IMR-90 (cell line): ENCODE results near the gene GJC2. TPM values are rescaled to one million over a fixed set of nuclear protein-coding genes. Genes with fewer than 3 reads are reported as not detected.
A peak's percentile ranks its signal among the peaks of the same experiment; 100 is the strongest.

ENCODE experiments used
- ATAC-seq: fragments of 200-7000 bp; cut with Tn5 transposase; 2 replicates; pipeline ENCODE4 v1.9.1; 2020; ENCODE audit warnings: low read depth, mild to moderate bottlenecking, moderate library complexity
- BruUV-seq: library from RNA; stranded (reverse); fragments of 400-500 nt; replicated peaks from 2 replicates; lab custom pipeline; 2021; lab: Mats Ljungman, UMichigan
- CTCF ChIA-PET: fragments of 300-600 bp; formaldehyde crosslinking; extraction: SDS; loops from one replicate; lab custom pipeline; 2021; ENCODE audit warnings: antibody characterized with exemption; lab: Yijun Ruan, JAX
- POLR2A ChIA-PET: fragments of 300-600 bp; sonication (Branson Sonifier 250); formaldehyde crosslinking; loops from one replicate; lab custom pipeline; 2022; ENCODE audit warnings: antibody characterized with exemption; ENCODE audit not compliant: unreplicated experiment; lab: Charles Lee
- DNase-seq: peaks from one replicate; pipeline ENCODE4 v3.0.0; 2013
- H2AFZ ChIP-seq: replicated peaks from 2 replicates; pipeline ENCODE3; 2013; ENCODE audit warnings: low read length, mild to moderate bottlenecking; ENCODE audit not compliant: poor library complexity
- H2AK5ac ChIP-seq: 2 replicates; pipeline ENCODE4 v1.6.1; 2013; ENCODE audit warnings: low read depth, low read length, inconsistent platforms
- H2AK9ac ChIP-seq: replicated peaks from 2 replicates; pipeline ENCODE3; 2013; ENCODE audit warnings: mild to moderate bottlenecking, low read depth, low read length, moderate library complexity; ENCODE audit not compliant: poor library complexity
- H2BK120ac ChIP-seq: 2 replicates; pipeline ENCODE4 v1.6.1; 2013; ENCODE audit warnings: low read depth, low read length, inconsistent platforms
- H2BK15ac ChIP-seq: 3 replicates; pipeline ENCODE4 v1.6.1; 2013; ENCODE audit warnings: low read depth, low read length, inconsistent platforms
- H2BK20ac ChIP-seq: 2 replicates; pipeline ENCODE4 v1.6.1; 2013; ENCODE audit warnings: low read depth, mild to moderate bottlenecking, inconsistent platforms, low read length, moderate library complexity
- H2BK5ac ChIP-seq: 2 replicates; pipeline ENCODE4 v1.6.1; 2013; ENCODE audit warnings: mild to moderate bottlenecking, low read depth, low read length, inconsistent platforms; ENCODE audit not compliant: poor library complexity, severe bottlenecking
- H3K14ac ChIP-seq: replicated peaks from 2 replicates; pipeline ENCODE4 v1.6.1; 2013; ENCODE audit warnings: low read depth, low read length, inconsistent platforms
- H3K18ac ChIP-seq: 2 replicates; pipeline ENCODE4 v1.6.1; 2013; ENCODE audit warnings: low read depth, low read length, control low read depth
- H3K23ac ChIP-seq: 2 replicates; pipeline ENCODE4 v1.6.1; 2013; ENCODE audit warnings: low read depth, low read length, inconsistent platforms
- H3K27ac ChIP-seq: 2 replicates; pipeline ENCODE4 v1.5.1; 2013; ENCODE audit warnings: mild to moderate bottlenecking, control low read depth, low read length; ENCODE audit not compliant: insufficient read depth
- H3K27me3 ChIP-seq: 2 replicates; pipeline ENCODE4 v1.6.1; 2013; ENCODE audit warnings: low read length; ENCODE audit not compliant: control insufficient read depth, insufficient read depth
- H3K36me3 ChIP-seq: 2 replicates; pipeline ENCODE4 v1.6.1; 2013; ENCODE audit warnings: low read length, mixed read lengths; ENCODE audit not compliant: control insufficient read depth, insufficient read depth
- H3K4ac ChIP-seq: 2 replicates; pipeline ENCODE4 v1.6.1; 2013; ENCODE audit warnings: low read depth, low read length, inconsistent platforms
- H3K4me1 ChIP-seq: 2 replicates; pipeline ENCODE4 v1.6.1; 2013; ENCODE audit warnings: low read length, mixed read lengths; ENCODE audit not compliant: control insufficient read depth, insufficient read depth
- H3K4me2 ChIP-seq: 2 replicates; pipeline ENCODE4 v1.6.1; 2013; ENCODE audit warnings: low read depth, mild to moderate bottlenecking, control low read depth, low read length, moderate library complexity
- H3K4me3 ChIP-seq: 2 replicates; pipeline ENCODE4 v1.5.1; 2013; ENCODE audit warnings: low read depth, mild to moderate bottlenecking, control low read depth, low read length, moderate library complexity; ENCODE audit not compliant: insufficient read depth
- H3K56ac ChIP-seq: 2 replicates; pipeline ENCODE4 v1.6.1; 2013; ENCODE audit warnings: low read length, inconsistent platforms; ENCODE audit not compliant: insufficient read depth; ENCODE audit errors: extremely low read depth
- H3K79me1 ChIP-seq, 2 experiments: 2 replicates each; pipeline ENCODE4 v1.6.1; 2013; ENCODE audit warnings: low read length in 2 of 2, inconsistent platforms in 1 of 2, low read depth in 1 of 2
- H3K9ac ChIP-seq: 2 replicates; pipeline ENCODE4 v1.6.1; 2013; ENCODE audit warnings: low read depth, low read length, control low read depth
- H3K9me1 ChIP-seq: 2 replicates; pipeline ENCODE4 v1.6.1; 2013; ENCODE audit warnings: low read length, inconsistent platforms; ENCODE audit not compliant: insufficient read depth
- H3K9me3 ChIP-seq: 2 replicates; pipeline ENCODE4 v1.6.1; 2013; ENCODE audit warnings: low read length; ENCODE audit not compliant: control insufficient read depth, insufficient read depth
- H4K20me1 ChIP-seq: 2 replicates; pipeline ENCODE4 v1.6.1; 2013; ENCODE audit warnings: low read length, inconsistent platforms; ENCODE audit not compliant: insufficient read depth
- H4K5ac ChIP-seq: 2 replicates; pipeline ENCODE4 v1.6.1; 2013; ENCODE audit warnings: mild to moderate bottlenecking, low read depth, low read length, control low read depth
- H4K8ac ChIP-seq, 2 experiments: 2 replicates each; pipeline ENCODE4 v1.6.1; 2013; ENCODE audit warnings: low read depth in 2 of 2, low read length in 2 of 2, control low read depth in 1 of 2, inconsistent platforms in 1 of 2
- H4K91ac ChIP-seq: 2 replicates; pipeline ENCODE4 v1.6.1; 2013; ENCODE audit warnings: low read depth, low read length, inconsistent platforms; ENCODE audit not compliant: insufficient read depth
- CEBPB ChIP-seq: IDR thresholded peaks from 2 replicates; pipeline ENCODE4 v1.6.1; 2012; ENCODE audit warnings: low read depth, low read length, improper control_type of control experiment
- NFE2L2 ChIP-seq: fragments of 150-350 bp; IDR thresholded peaks from 2 replicates; pipeline ENCODE4 v1.6.1; 2016; ENCODE audit warnings: low read depth, mild to moderate bottlenecking, low read length
- WGBS, 2 experiments: methylation state at CpG; one replicate each; pipeline versions ENCODE4 v1.1.5 to v1.1.7; 2013; ENCODE audit warnings: missing lambda C conversion rate in 2 of 2; ENCODE audit not compliant: insufficient read length in 1 of 2; ENCODE audit errors: extremely low coverage in 2 of 2; 5-methylcytosine and 5-hydroxymethylcytosine counted together
- dilution Hi-C: fragments of 300-500 bp; cut with HindIII; formaldehyde crosslinking; loops from one replicate; pipeline ENCODE4 v1.14.3; 2018; ENCODE audit warnings: low sequenced_read_pairs; ENCODE audit not compliant: unreplicated experiment
- in situ Hi-C: fragments of 300-500 bp; cut with MboI; formaldehyde crosslinking; loops from 3 replicates; pipeline ENCODE4 v1.14.3; 2019; ENCODE audit warnings: low sequenced_read_pairs, inconsistent platforms, mixed read lengths
- intact Hi-C: fragments of 100-400 bp; cut with micrococcal nuclease; formaldehyde crosslinking; loops from 2 replicates; pipeline ENCODE4 v1.10.0; 2022
- polyA plus RNA-seq, 3 experiments: library from polyadenylated mRNA; depleted of rRNA; stranded (reverse); fragments of >200 nt; gene quantifications; 2 replicates each; pipeline ENCODE4 v1.2.3, GENCODE V29; 2012; ENCODE audit warnings: low replicate concordance in 1 of 3
- total RNA-seq: library from RNA; depleted of rRNA; stranded (reverse); fragments of >200 nt; gene quantifications from 2 replicates; pipeline ENCODE4 v1.2.3, GENCODE V29; 2012

Gene GJC2
- total and polyA plus RNA-seq, 2 of the 4 experiments (the other 2 are of a cell fraction): 1.1 to 1.7 TPM

GRCh38 chr1:228141226-228142044 lies 8.3 kb upstream of the GJC2 start:
- TF ChIP-seq CEBPB: no peak
- no peak for TF ChIP-seq NFE2L2
- 79% methylated on average over 7 of the region's 27 CpGs; no CpG with 5 or more reads in 1 of the 2 experiments for WGBS, 2 experiments
- Histone ChIP-seq H2AFZ (peak overlapping the region; percentile 93), H3K9ac (peak overlapping the region; percentile 91), H3K27ac (peak overlapping the region; percentile 87), H3K79me1 (peaks cover 0 to 49% of the 10 kb centered on the region in 2 experiments; a peak in 2 of 4 replicates), H2AK5ac (peak overlapping the region; percentile 74), H3K9me3 (no peaks in the 10 kb centered on the region), H3K56ac (peak overlapping the region; percentile 53; the same call in 1 of the 2 replicates), H2BK15ac (no peak overlapping the region), H3K36me3 (peaks cover 8% of the 10 kb centered on the region), H3K4me2 (peak overlapping the region; percentile 93), H3K9me1 (peaks cover 24% of the 10 kb centered on the region), H2BK20ac (no peak overlapping the region), H3K14ac (peak overlapping the region; percentile 94), H2AK9ac (peak overlapping the region; percentile 97), H3K23ac (peak overlapping the region; percentile 93), H4K91ac (peak overlapping the region; percentile 52), H3K4ac (peak overlapping the region; percentile 91), H4K8ac (peak overlapping the region; percentile 28 to 77; a peak in 2 of 4 replicates), H4K5ac (no peak overlapping the region; the same call in none of the 2 replicates), H3K27me3 (peaks cover 3% of the 10 kb centered on the region), H3K4me1 (peaks cover 19% of the 10 kb centered on the region), H2BK5ac (peak overlapping the region; percentile 79), H2BK120ac (no peak overlapping the region), H3K4me3 (peak overlapping the region; percentile 84), H4K20me1 (peaks cover 59% of the 10 kb centered on the region), H3K18ac (no peak overlapping the region)
- intact Hi-C loops: loop anchor here (5.0 kb wide), 1 partner anchor 39 kb away; the partner anchor contains the start of gene C1orf35
- dilution Hi-C loops: no loop called here
- TSS peak; percentile 53 for BruUV-seq
- ChIA-PET POLR2A (no interaction called here), CTCF (no interaction called here)
- ATAC-seq (no peak), DNase-seq (peak; percentile 33)
- in situ Hi-C loops: no loop called here
